HCT116 (cell line): ENCODE measurements around the gene AHI1.

Source experiments
- EZH2 ChIP-seq: fragments of 200-600 bp; sonication (generic); IDR thresholded peaks from 2 replicates; pipeline ENCODE4 v1.6.1; 2017; ENCODE audit warnings: antibody characterized with exemption, mixed run types
- FOSL1 ChIP-seq: IDR thresholded peaks from 2 replicates; pipeline ENCODE4 v1.6.1; 2012; ENCODE audit warnings: low read depth
- POLR2AphosphoS5 ChIP-seq: IDR thresholded peaks from 2 replicates; pipeline ENCODE4 v1.6.1; 2011; ENCODE audit warnings: mild to moderate bottlenecking, low read depth, low read length, moderate library complexity
- TCF7L2 ChIP-seq: IDR thresholded peaks from 2 replicates; pipeline ENCODE4 v1.7.0; 2011; ENCODE audit warnings: borderline replicate concordance, inconsistent platforms; ENCODE audit not compliant: insufficient read depth, insufficient read length; ENCODE audit errors: extremely low read depth
- TF ChIP-seq, protein P1 (sequence below), 3 experiments: fragments of 200-600 bp in 1 of 3; sonication (generic) in 1 of 3; IDR thresholded peaks in 2 of 3; conservative IDR thresholded peaks in 1 of 3; 2 replicates each; pipeline ENCODE4 v1.5.1; 2012 to 2017; ENCODE audit warnings: low read depth in 2 of 3, low read length in 2 of 3, antibody characterized with exemption in 1 of 3, borderline replicate concordance in 1 of 3, control low read depth in 1 of 3, mild to moderate bottlenecking in 1 of 3, mixed read lengths in 1 of 3, mixed run types in 1 of 3, moderate library complexity in 1 of 3; ENCODE audit not compliant: insufficient read depth in 1 of 3
- TF ChIP-seq, protein P2 (sequence below): IDR thresholded peaks from 2 replicates; pipeline ENCODE4 v1.6.1; 2012; ENCODE audit warnings: low read depth
- TF ChIP-seq, protein P3 (sequence below): IDR thresholded peaks from 2 replicates; pipeline ENCODE4 v1.6.1; 2012

DNA sequence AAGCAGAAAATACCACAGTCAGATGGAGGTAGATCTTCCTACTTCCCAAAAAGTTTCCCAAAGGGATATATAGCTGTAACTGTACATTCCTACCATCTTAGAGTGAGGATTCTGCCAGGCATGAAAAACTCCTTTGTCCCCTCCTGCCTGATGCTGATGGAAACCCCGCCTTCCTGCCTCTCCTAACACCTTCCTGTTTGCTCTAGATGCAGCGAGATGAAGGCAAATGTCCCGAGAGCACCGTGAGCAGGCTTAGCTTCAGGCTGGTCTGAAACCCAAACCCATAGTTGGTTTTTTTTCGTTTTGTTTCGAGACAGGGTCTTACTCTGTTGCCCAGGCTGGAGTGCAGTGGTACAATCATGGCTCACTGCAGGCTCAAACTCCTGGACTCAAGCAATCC lies 260.8 kb downstream of the AHI1 start:
- TF ChIP-seq, protein P1, sequence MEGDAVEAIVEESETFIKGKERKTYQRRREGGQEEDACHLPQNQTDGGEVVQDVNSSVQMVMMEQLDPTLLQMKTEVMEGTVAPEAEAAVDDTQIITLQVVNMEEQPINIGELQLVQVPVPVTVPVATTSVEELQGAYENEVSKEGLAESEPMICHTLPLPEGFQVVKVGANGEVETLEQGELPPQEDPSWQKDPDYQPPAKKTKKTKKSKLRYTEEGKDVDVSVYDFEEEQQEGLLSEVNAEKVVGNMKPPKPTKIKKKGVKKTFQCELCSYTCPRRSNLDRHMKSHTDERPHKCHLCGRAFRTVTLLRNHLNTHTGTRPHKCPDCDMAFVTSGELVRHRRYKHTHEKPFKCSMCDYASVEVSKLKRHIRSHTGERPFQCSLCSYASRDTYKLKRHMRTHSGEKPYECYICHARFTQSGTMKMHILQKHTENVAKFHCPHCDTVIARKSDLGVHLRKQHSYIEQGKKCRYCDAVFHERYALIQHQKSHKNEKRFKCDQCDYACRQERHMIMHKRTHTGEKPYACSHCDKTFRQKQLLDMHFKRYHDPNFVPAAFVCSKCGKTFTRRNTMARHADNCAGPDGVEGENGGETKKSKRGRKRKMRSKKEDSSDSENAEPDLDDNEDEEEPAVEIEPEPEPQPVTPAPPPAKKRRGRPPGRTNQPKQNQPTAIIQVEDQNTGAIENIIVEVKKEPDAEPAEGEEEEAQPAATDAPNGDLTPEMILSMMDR (IDR thresholded peaks at IDR 0.05 in 2 of 3, conservative IDR thresholded peaks at IDR 0.05 in 1 of 3; ENCODE audit: borderline replicate concordance in 1 of 3, insufficient read depth in 1 of 3, low read depth in 2 of 3, low read length in 2 of 3) = no peak
- TF ChIP-seq POLR2AphosphoS5 (no peak), FOSL1 (no peak), TCF7L2 (no peak), EZH2 (no peak)
- TF ChIP-seq, protein P2, sequence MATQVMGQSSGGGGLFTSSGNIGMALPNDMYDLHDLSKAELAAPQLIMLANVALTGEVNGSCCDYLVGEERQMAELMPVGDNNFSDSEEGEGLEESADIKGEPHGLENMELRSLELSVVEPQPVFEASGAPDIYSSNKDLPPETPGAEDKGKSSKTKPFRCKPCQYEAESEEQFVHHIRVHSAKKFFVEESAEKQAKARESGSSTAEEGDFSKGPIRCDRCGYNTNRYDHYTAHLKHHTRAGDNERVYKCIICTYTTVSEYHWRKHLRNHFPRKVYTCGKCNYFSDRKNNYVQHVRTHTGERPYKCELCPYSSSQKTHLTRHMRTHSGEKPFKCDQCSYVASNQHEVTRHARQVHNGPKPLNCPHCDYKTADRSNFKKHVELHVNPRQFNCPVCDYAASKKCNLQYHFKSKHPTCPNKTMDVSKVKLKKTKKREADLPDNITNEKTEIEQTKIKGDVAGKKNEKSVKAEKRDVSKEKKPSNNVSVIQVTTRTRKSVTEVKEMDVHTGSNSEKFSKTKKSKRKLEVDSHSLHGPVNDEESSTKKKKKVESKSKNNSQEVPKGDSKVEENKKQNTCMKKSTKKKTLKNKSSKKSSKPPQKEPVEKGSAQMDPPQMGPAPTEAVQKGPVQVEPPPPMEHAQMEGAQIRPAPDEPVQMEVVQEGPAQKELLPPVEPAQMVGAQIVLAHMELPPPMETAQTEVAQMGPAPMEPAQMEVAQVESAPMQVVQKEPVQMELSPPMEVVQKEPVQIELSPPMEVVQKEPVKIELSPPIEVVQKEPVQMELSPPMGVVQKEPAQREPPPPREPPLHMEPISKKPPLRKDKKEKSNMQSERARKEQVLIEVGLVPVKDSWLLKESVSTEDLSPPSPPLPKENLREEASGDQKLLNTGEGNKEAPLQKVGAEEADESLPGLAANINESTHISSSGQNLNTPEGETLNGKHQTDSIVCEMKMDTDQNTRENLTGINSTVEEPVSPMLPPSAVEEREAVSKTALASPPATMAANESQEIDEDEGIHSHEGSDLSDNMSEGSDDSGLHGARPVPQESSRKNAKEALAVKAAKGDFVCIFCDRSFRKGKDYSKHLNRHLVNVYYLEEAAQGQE = no peak
- TF ChIP-seq, protein P3, sequence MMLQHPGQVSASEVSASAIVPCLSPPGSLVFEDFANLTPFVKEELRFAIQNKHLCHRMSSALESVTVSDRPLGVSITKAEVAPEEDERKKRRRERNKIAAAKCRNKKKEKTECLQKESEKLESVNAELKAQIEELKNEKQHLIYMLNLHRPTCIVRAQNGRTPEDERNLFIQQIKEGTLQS = no peak
